DOHH2 (cell line): ENCODE results near the gene CACNB1.

Experiments
- H3F3A ChIP-seq: fragments of 200-600 bp; sonication (generic), shearing (Covaris generic); 2 replicates; pipeline ENCODE4 v1.6.0; 2016; ENCODE audit warnings: antibody characterized with exemption, mild to moderate bottlenecking; ENCODE audit not compliant: control insufficient read depth, insufficient read depth
- H3K27ac ChIP-seq: fragments of 200-600 bp; sonication (generic); 2 replicates; pipeline ENCODE4 v1.5.1; 2014; ENCODE audit warnings: low read depth, mild to moderate bottlenecking, low read length, moderate library complexity
- H3K27me3 ChIP-seq: fragments of 200-600 bp; sonication (generic); 2 replicates; pipeline ENCODE4 v1.6.1; 2014; ENCODE audit warnings: mild to moderate bottlenecking, low read length, mixed read lengths; ENCODE audit not compliant: control insufficient read depth
- H3K36me3 ChIP-seq: fragments of 200-600 bp; sonication (generic); 2 replicates; pipeline ENCODE4 v1.6.1; 2014; ENCODE audit warnings: mild to moderate bottlenecking, low read length, moderate library complexity, mixed read lengths; ENCODE audit not compliant: control insufficient read depth
- H3K4me1 ChIP-seq: fragments of 200-600 bp; sonication (generic); 2 replicates; pipeline ENCODE4 v1.6.1; 2014; ENCODE audit warnings: mild to moderate bottlenecking, low read length, mixed read lengths; ENCODE audit not compliant: control insufficient read depth
- H3K4me2 ChIP-seq: fragments of 200-600 bp; sonication (generic); 2 replicates; pipeline ENCODE4 v1.6.0; 2014; ENCODE audit warnings: mild to moderate bottlenecking, low read length, moderate library complexity
- H3K4me3 ChIP-seq: fragments of 200-600 bp; sonication (generic); 2 replicates; pipeline ENCODE4 v1.5.1; 2014; ENCODE audit warnings: mild to moderate bottlenecking, low read length, mixed read lengths
- H3K79me2 ChIP-seq: fragments of 200-600 bp; sonication (generic); 2 replicates; pipeline ENCODE4 v1.6.1; 2014; ENCODE audit warnings: mild to moderate bottlenecking, low read length, mixed read lengths; ENCODE audit not compliant: control insufficient read depth
- H3K9me2 ChIP-seq: fragments of 200-600 bp; sonication (generic); replicated peaks from 2 replicates; pipeline ENCODE4 v1.6.1; 2014; ENCODE audit warnings: mild to moderate bottlenecking, low read length, mixed read lengths; ENCODE audit not compliant: control insufficient read depth
- H3K9me3 ChIP-seq: fragments of 200-600 bp; sonication (generic); 2 replicates; pipeline ENCODE4 v1.6.1; 2014; ENCODE audit warnings: antibody characterized with exemption, low read length, mixed read lengths; ENCODE audit not compliant: control insufficient read depth, insufficient read depth
- H4K20me1 ChIP-seq: fragments of 200-600 bp; sonication (generic); 2 replicates; pipeline ENCODE4 v1.6.0; 2014; ENCODE audit warnings: low read depth, mild to moderate bottlenecking, antibody characterized with exemption, low read length, moderate library complexity; ENCODE audit not compliant: control insufficient read depth, insufficient read depth
- CTCF ChIP-seq: fragments of 200-600 bp; sonication (generic); IDR thresholded peaks from one replicate; pipeline ENCODE4 v1.5.1; 2014; ENCODE audit warnings: antibody characterized with exemption, mild to moderate bottlenecking, low read depth, low read length; ENCODE audit not compliant: poor library complexity, severe bottlenecking
- EZH2phosphoT487 ChIP-seq: fragments of 200-600 bp; sonication (generic); IDR thresholded peaks from 2 replicates; pipeline ENCODE4 v1.6.1; 2017; ENCODE audit warnings: borderline replicate concordance, mild to moderate bottlenecking, antibody characterized with exemption, low read length, moderate library complexity, mixed read lengths

CACNB1 gene

GRCh38 chr17:39161962-39162361, 35.5 kb downstream of the CACNB1 start:
- Histone ChIP-seq H3K4me2 (no peak overlapping the region), H3K4me3 (no peak overlapping the region), H4K20me1 (no peaks in the 10 kb centered on the region), H3F3A (no peaks in the 10 kb centered on the region), H3K9me2 (no peaks in the 10 kb centered on the region), H3K9me3 (no peaks in the 10 kb centered on the region), H3K27ac (no peak overlapping the region), H3K4me1 (peaks cover 10% of the 10 kb centered on the region), H3K27me3 (peaks cover 2% of the 10 kb centered on the region; the same call in 1 of the 2 replicates), H3K36me3 (no peaks in the 10 kb centered on the region), H3K79me2 (no peaks in the 10 kb centered on the region)
- no peak for TF ChIP-seq EZH2phosphoT487
- no peak for TF ChIP-seq CTCF

GRCh38 chr17:39158623-39159022, 38.8 kb downstream of the CACNB1 start:
- H3K9me2 ChIP-seq: no peaks in the 10 kb centered on the region
- no peaks in the 10 kb centered on the region for H3F3A ChIP-seq
- H3K4me3 ChIP-seq: no peak overlapping the region
- H3K4me2 ChIP-seq: no peak overlapping the region
- H3K4me1 ChIP-seq: peaks cover 7% of the 10 kb centered on the region
- peaks cover 5% of the 10 kb centered on the region; the same call in 1 of the 2 replicates for H3K36me3 ChIP-seq
- TF ChIP-seq CTCF (no peak), EZH2phosphoT487 (no peak)
- H4K20me1 ChIP-seq: no peaks in the 10 kb centered on the region
- no peak overlapping the region for H3K27ac ChIP-seq
- H3K27me3 ChIP-seq: 0 out of 2 replicates have a peak, but pooled peaks cover 3% of the 10 kb centered on the region
- H3K79me2 ChIP-seq: no peaks in the 10 kb centered on the region
- no peaks in the 10 kb centered on the region for H3K9me3 ChIP-seq

GRCh38 chr17:39156491-39156890, 41.0 kb downstream of the CACNB1 start:
- H3K9me2 ChIP-seq: no peaks in the 10 kb centered on the region
- no peaks in the 10 kb centered on the region for H3K79me2 ChIP-seq
- H3K27ac ChIP-seq: no peak overlapping the region
- H4K20me1 ChIP-seq: no peaks in the 10 kb centered on the region
- peaks cover 3% of the 10 kb centered on the region; the same call in 1 of the 2 replicates for H3F3A ChIP-seq
- no peak overlapping the region for H3K4me3 ChIP-seq
- H3K4me1 ChIP-seq: peaks cover 24% of the 10 kb centered on the region
- H3K9me3 ChIP-seq: no peaks in the 10 kb centered on the region
- H3K4me2 ChIP-seq: no peak overlapping the region
- H3K27me3 ChIP-seq: peaks cover 12% of the 10 kb centered on the region
- peaks cover 5% of the 10 kb centered on the region; the same call in 1 of the 2 replicates for H3K36me3 ChIP-seq
- TF ChIP-seq CTCF (no peak), EZH2phosphoT487 (no peak)

GRCh38 chr17:39155654-39156053, 41.8 kb downstream of the CACNB1 start:
- Histone ChIP-seq H3K4me1 (peaks cover 28% of the 10 kb centered on the region), H3K79me2 (no peaks in the 10 kb centered on the region), H4K20me1 (no peaks in the 10 kb centered on the region), H3K9me3 (no peaks in the 10 kb centered on the region), H3K4me3 (no peak overlapping the region), H3K9me2 (no peaks in the 10 kb centered on the region), H3K36me3 (peaks cover 5% of the 10 kb centered on the region; the same call in 1 of the 2 replicates), H3K27ac (no peak overlapping the region), H3F3A (peaks cover 3% of the 10 kb centered on the region; the same call in 1 of the 2 replicates), H3K4me2 (no peak overlapping the region), H3K27me3 (peaks cover 19% of the 10 kb centered on the region)
- TF ChIP-seq EZH2phosphoT487 (no peak), CTCF (no peak)
